Testis (tissue), 3 donors: ENCODE measurements around the gene TMEM42. TPM values are rescaled to one million over a fixed set of nuclear protein-coding genes. Genes with fewer than 3 reads are reported as not detected.

Source experiments
- DNase-seq: peaks from one replicate; pipeline ENCODE4 v3.0.0-alpha.2; 2019
- H3K27ac ChIP-seq, 2 donors: fragments of 200-600 bp; sonication (generic); one replicate each; pipeline ENCODE4 v1.5.1; 2019
- H3K27me3 ChIP-seq: fragments of 200-600 bp; sonication (generic); one replicate; pipeline ENCODE4 v1.5.1; 2019
- H3K36me3 ChIP-seq: fragments of 200-600 bp; sonication (generic); one replicate; pipeline ENCODE4 v1.5.1; 2017; ENCODE audit warnings: low read depth; ENCODE audit errors: missing control alignments
- H3K4me1 ChIP-seq: fragments of 200-600 bp; sonication (generic); one replicate; pipeline ENCODE4 v1.5.1; 2019
- H3K4me3 ChIP-seq, 2 donors: fragments of 200-600 bp; sonication (generic); one replicate each; pipeline ENCODE4 v1.5.1; 2017 to 2019
- H3K9me3 ChIP-seq: fragments of 200-600 bp; sonication (generic); one replicate; pipeline ENCODE4 v1.5.1; 2017
- CTCF ChIP-seq, 3 experiments: fragments of 450-650 bp in 2 of 3; fragments of 200-600 bp in 1 of 3; sonication (generic) in 1 of 3; IDR thresholded peaks; one replicate each; pipeline ENCODE4 v1.5.1; 2016 to 2019; ENCODE audit warnings: antibody characterized with exemption in 3 of 3, mild to moderate bottlenecking in 2 of 3, moderate library complexity in 1 of 3
- POLR2A ChIP-seq: fragments of 450-650 bp; IDR thresholded peaks from one replicate; pipeline ENCODE4 v1.6.1; 2017; ENCODE audit warnings: antibody characterized with exemption, mild to moderate bottlenecking, moderate library complexity
- WGBS, 2 donors: methylation state at CpG; one replicate each; pipeline ENCODE4 v1.1.5; 2018; 5-methylcytosine and 5-hydroxymethylcytosine counted together
- intact Hi-C: fragments of 100-400 bp; cut with DNase I; formaldehyde crosslinking; loops from one replicate; pipeline ENCODE4 v1.15.1; 2023; ENCODE audit warnings: low total_unique reads
- polyA plus RNA-seq: library from polyadenylated mRNA; stranded (reverse); fragments of 350-450 nt; fragmentation: Illumina TruSeq; extraction: RNeasy Lipid Tissue Mini Kit (QIAGEN cat#74804); gene quantifications from one replicate; pipeline ENCODE4 v1.2.3, GENCODE V29; 2014; ENCODE audit warnings: low read depth, low replicate concordance; ENCODE audit not compliant: insufficient read depth
- total RNA-seq, 2 donors: library from RNA; depleted of rRNA; stranded (reverse); fragments of >200 nt; gene quantifications; one replicate each; pipeline ENCODE4 v1.2.3, GENCODE V29; 2016

Gene TMEM42
- total and polyA plus RNA-seq, 3 donors from 2014 or later, result 42.2 to 46.4 (median 42.2) TPM

DNA sequence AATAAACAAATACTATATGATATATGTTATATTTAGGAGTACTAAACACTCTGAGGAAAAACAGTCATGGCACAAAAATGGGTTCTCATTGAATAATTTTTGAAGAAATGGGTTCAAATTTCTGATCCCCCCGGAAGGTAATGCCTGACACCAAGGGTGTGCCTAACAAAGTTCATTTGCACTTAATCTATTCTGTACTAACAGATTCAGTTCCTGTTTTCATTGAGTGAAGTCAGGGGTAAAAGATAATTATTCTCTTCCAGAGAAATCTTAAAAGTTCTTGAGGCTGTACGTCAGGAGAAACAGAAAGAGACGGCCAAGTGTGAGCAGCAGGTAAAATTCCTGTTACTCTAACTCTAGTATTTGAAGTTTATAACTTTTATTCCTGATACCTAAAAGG is 34.5 kb upstream of the TMEM42 start:
- H3K27me3 ChIP-seq, result no peaks in the 10 kb centered on the region
- H3K4me1 ChIP-seq, result no peaks in the 10 kb centered on the region
- TF ChIP-seq POLR2A (no peak), CTCF (IDR thresholded peaks at IDR 0.05) (no peak)
- 89 to 90% methylated on average over 3 of the region's 3 CpGs for WGBS, 2 donors
- H3K36me3 ChIP-seq, result no peaks in the 10 kb centered on the region
- intact Hi-C loops, result no loop called here
- DNase-seq, result no peak
- no peaks in the 10 kb centered on the region for H3K9me3 ChIP-seq
- no peak overlapping the region for H3K27ac ChIP-seq
- no peak overlapping the region for H3K4me3 ChIP-seq

- Histone ChIP-seq H3K36me3 (no peaks in the 10 kb centered on the region), H3K27me3 (no peaks in the 10 kb centered on the region), H3K4me1 (no peaks in the 10 kb centered on the region), H3K4me3 (no peak overlapping the region), H3K27ac (no peak overlapping the region), H3K9me3 (no peaks in the 10 kb centered on the region)
- WGBS, 2 donors, result 91% methylated on average over 5 of the region's 5 CpGs
- TF ChIP-seq CTCF (IDR thresholded peaks at IDR 0.05) (no peak), POLR2A (no peak)
- intact Hi-C loops, result no loop called here
- DNase-seq, result no peak
Measured at GRCh38 chr3:44831232-44831631, 30.5 kb upstream of the TMEM42 start.

GRCh38 chr3:44832032-44832431 is 29.7 kb upstream of the TMEM42 start:
- H3K4me3 ChIP-seq, result no peak overlapping the region
- no peak for DNase-seq
- TF ChIP-seq CTCF (IDR thresholded peaks at IDR 0.05) (no peak), POLR2A (no peak)
- no peaks in the 10 kb centered on the region for H3K4me1 ChIP-seq
- no peaks in the 10 kb centered on the region for H3K27me3 ChIP-seq
- no peaks in the 10 kb centered on the region for H3K36me3 ChIP-seq
- intact Hi-C loops, result no loop called here
- no peak overlapping the region for H3K27ac ChIP-seq
- H3K9me3 ChIP-seq, result no peaks in the 10 kb centered on the region
- 63 to 81% methylated on average over 1 of the region's 1 CpG for WGBS, 2 donors

DNA sequence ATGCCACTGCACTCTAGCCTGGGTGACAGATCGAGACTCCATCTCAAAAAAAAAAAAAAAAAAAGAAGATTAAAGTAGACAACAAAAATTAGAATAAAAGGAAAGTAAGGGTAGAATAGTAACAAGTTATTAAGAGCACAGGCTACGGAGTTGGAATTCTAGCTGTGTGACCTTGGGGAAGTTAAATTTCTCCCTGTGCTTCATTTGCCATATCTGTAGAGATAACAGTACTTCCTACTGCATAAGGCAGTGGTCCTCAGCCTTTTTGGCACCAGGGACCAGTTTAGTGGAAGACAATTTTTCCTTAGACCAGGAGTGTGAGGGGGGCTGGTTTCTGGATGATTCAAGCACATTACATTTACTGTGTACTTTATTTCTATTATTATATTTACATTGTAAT is 28.7 kb upstream of the TMEM42 start:
- no peaks in the 10 kb centered on the region for H3K36me3 ChIP-seq
- TF ChIP-seq CTCF (IDR thresholded peaks at IDR 0.05) (no peak), POLR2A (no peak)
- WGBS, 2 donors, result 40 to 49% methylated on average over 2 of the region's 2 CpGs

GRCh38 chr3:44833394-44833793 is 28.3 kb upstream of the TMEM42 start:
- Histone ChIP-seq H3K4me3 (no peak overlapping the region), H3K9me3 (no peaks in the 10 kb centered on the region), H3K4me1 (no peaks in the 10 kb centered on the region), H3K36me3 (no peaks in the 10 kb centered on the region), H3K27ac (no peak overlapping the region), H3K27me3 (no peaks in the 10 kb centered on the region)
- no peak for DNase-seq
- TF ChIP-seq CTCF (IDR thresholded peaks at IDR 0.05), result no peak
- no peak for TF ChIP-seq POLR2A
- intact Hi-C loops, result no loop called here
- WGBS, 2 donors, result 77 to 86% methylated on average over 7 of the region's 7 CpGs

More for the DNA sequence above, 28.7 kb upstream of the TMEM42 start:
- no peak overlapping the region for H3K27ac ChIP-seq
- DNase-seq, result no peak
- no peaks in the 10 kb centered on the region for H3K4me1 ChIP-seq
- intact Hi-C loops, result no loop called here
- H3K27me3 ChIP-seq, result no peaks in the 10 kb centered on the region
- no peak overlapping the region for H3K4me3 ChIP-seq
- no peaks in the 10 kb centered on the region for H3K9me3 ChIP-seq
